CD4-positive, alpha-beta memory T cell (primary cell): Measurements from ENCODE around the gene CA5A. TPM values are rescaled to one million over a fixed set of nuclear protein-coding genes. Genes with fewer than 3 reads are reported as not detected.
"Not testable (repeated sequence)": the region's sequence is repeated elsewhere in the genome, so short reads cannot be mapped to it uniquely, and the experiment has no call there.

ENCODE experiments used
- CTCF ChIA-PET: fragments of 350-600 bp; sonication (Branson Sonifier 250); formaldehyde crosslinking; loops from one replicate; lab custom pipeline; 2021; ENCODE audit warnings: inconsistent platforms; ENCODE audit not compliant: partially characterized antibody; lab: Charles Lee
- POLR2A ChIA-PET: fragments of 350-600 bp; sonication (Branson Sonifier 250); formaldehyde crosslinking; loops from one replicate; lab custom pipeline; 2021; ENCODE audit not compliant: partially characterized antibody; lab: Charles Lee
- DNase-seq, 5 donors: peaks; one replicate each; pipeline versions ENCODE4 v3.0.0 to v3.0.0-alpha.2; 2020 to 2022; ENCODE audit warnings: mixed read lengths in 1 of 5
- H3K27ac ChIP-seq: one replicate; pipeline ENCODE4 v1.7.0; 2013; ENCODE audit warnings: low read depth, low read length
- H3K27me3 ChIP-seq: 2 replicates; pipeline ENCODE4 v1.7.0; 2013; ENCODE audit warnings: mild to moderate bottlenecking, low read length, moderate library complexity; ENCODE audit not compliant: insufficient read depth
- H3K36me3 ChIP-seq: 2 replicates; pipeline ENCODE4 v1.7.0; 2013; ENCODE audit warnings: mild to moderate bottlenecking, low read length, moderate library complexity; ENCODE audit not compliant: insufficient read depth
- H3K4me1 ChIP-seq: 2 replicates; pipeline ENCODE4 v1.7.0; 2013; ENCODE audit warnings: mild to moderate bottlenecking, low read length, moderate library complexity; ENCODE audit not compliant: insufficient read depth
- H3K4me3 ChIP-seq, 2 donors: one replicate each; pipeline ENCODE4 v1.7.0; 2013; ENCODE audit warnings: low read length in 2 of 2, mild to moderate bottlenecking in 1 of 2
- H3K9me3 ChIP-seq, 2 donors: one replicate each; pipeline ENCODE4 v1.7.0; 2013; ENCODE audit warnings: low read length in 2 of 2, control low read depth in 1 of 2; ENCODE audit not compliant: control insufficient read depth in 1 of 2
- H3K27ac Mint-ChIP-seq, 7 donors: one replicate each; pipeline ENCODE4 v1.8.0; 2020 to 2021; ENCODE audit warnings: mixed read lengths in 7 of 7, mild to moderate bottlenecking in 6 of 7, inconsistent platforms in 3 of 7, moderate library complexity in 3 of 7
- H3K27me3 Mint-ChIP-seq, 2 donors: one replicate each; pipeline ENCODE4 v1.8.0; 2020 to 2021; ENCODE audit warnings: mixed read lengths in 2 of 2
- H3K36me3 Mint-ChIP-seq, 2 donors: one replicate each; pipeline ENCODE4 v1.8.0; 2020 to 2021; ENCODE audit warnings: mixed read lengths in 2 of 2, inconsistent platforms in 1 of 2, mild to moderate bottlenecking in 1 of 2
- H3K4me1 Mint-ChIP-seq, 4 donors: one replicate each; pipeline ENCODE4 v1.8.0; 2020 to 2021; ENCODE audit warnings: mixed read lengths in 4 of 4, mild to moderate bottlenecking in 1 of 4
- H3K4me3 Mint-ChIP-seq, 8 donors: one replicate each; pipeline ENCODE4 v1.8.0; 2020 to 2021; ENCODE audit warnings: mixed read lengths in 8 of 8, mild to moderate bottlenecking in 7 of 8, moderate library complexity in 6 of 8, inconsistent platforms in 3 of 8
- H3K9me3 Mint-ChIP-seq, 8 donors: one replicate each; pipeline ENCODE4 v1.8.0; 2020 to 2021; ENCODE audit warnings: mixed read lengths in 8 of 8, mild to moderate bottlenecking in 5 of 8, inconsistent platforms in 3 of 8, moderate library complexity in 1 of 8
- intact Hi-C: fragments of 100-400 bp; cut with micrococcal nuclease; formaldehyde crosslinking; loops from one replicate; pipeline ENCODE4 v1.15.1; 2023
- polyA plus RNA-seq, 2 donors: library from polyadenylated mRNA; unstranded; fragments of 300-500 nt; fragmentation: Illumina TruSeq; gene quantifications; one replicate each; pipeline ENCODE4 v1.2.3, GENCODE V29; 2021
- total RNA-seq, 2 experiments: library from RNA; stranded (reverse); gene quantifications; one replicate each; pipeline ENCODE4 v1.2.3, GENCODE V29; 2021

The CA5A gene
- total and polyA plus RNA-seq, 4 experiments from 2014 or later, result not detected

GRCh38 chr16:87864331-87864989 is 71.9 kb downstream of the CA5A start:
- Mint-ChIP-seq H3K27me3 (peaks cover 0 to 5% of the 10 kb centered on the region in 2 donors), H3K9me3 (peaks cover 0 to 1% (median 0%) of the 10 kb centered on the region in 8 donors), H3K4me1 (peaks cover 22 to 68% (median 46%) of the 10 kb centered on the region in 4 donors), H3K27ac (peak overlapping the region in 2 of 7 donors; percentile 17 to 99), H3K36me3 (peaks cover 0 to 15% of the 10 kb centered on the region in 2 donors), H3K4me3 (peak overlapping the region in 3 of 8 donors; percentile 39 to 58 (median 51))
- intact Hi-C loops, result no loop called here
- no peaks in the 10 kb centered on the region for H3K9me3 ChIP-seq
- ChIA-PET POLR2A (interaction anchor here (0.9 to 7.9 kb wide), 3 partner anchors 9 to 14 kb away, joined by 3 to 85 read pairs (median 11); no protein-coding TSS in a partner anchor), CTCF (interaction anchor here (0.8 to 13.6 kb wide), 4 partner anchors 10 to 95 kb away, joined by 3 to 388 read pairs (median 170); no protein-coding TSS in a partner anchor)
- no peak for DNase-seq
- H3K36me3 ChIP-seq, result no peaks in the 10 kb centered on the region
- H3K4me3 ChIP-seq, result no peak overlapping the region
- peaks cover 47% of the 10 kb centered on the region for H3K4me1 ChIP-seq
- H3K27ac ChIP-seq, result no peak overlapping the region
- no peaks in the 10 kb centered on the region for H3K27me3 ChIP-seq

- DNase-seq, POLR2A ChIA-PET, H3K27me3 ChIP-seq, H3K36me3 ChIP-seq, H3K4me3 ChIP-seq, H3K9me3 Mint-ChIP-seq, intact Hi-C loops, CTCF ChIA-PET, H3K9me3 ChIP-seq, H3K27me3 Mint-ChIP-seq, H3K27ac ChIP-seq: not testable (repeated sequence)
- Mint-ChIP-seq H3K4me3 (peak overlapping the region in 2 of 8 donors; percentile 54 to 61), H3K36me3 (peaks cover 0 to 11% of the 10 kb centered on the region in 2 donors), H3K4me1 (peaks cover 18 to 65% (median 44%) of the 10 kb centered on the region in 4 donors), H3K27ac (peak overlapping the region in 2 of 7 donors; percentile 12 to 70)
- H3K4me1 ChIP-seq, result peaks cover 47% of the 10 kb centered on the region
Measured at GRCh38 chr16:87863327-87863635, 73.0 kb downstream of the CA5A start.

- H3K4me3 ChIP-seq, DNase-seq, H3K27me3 ChIP-seq, CTCF ChIA-PET, H3K36me3 Mint-ChIP-seq, H3K27ac ChIP-seq, H3K36me3 ChIP-seq, H3K27me3 Mint-ChIP-seq, H3K9me3 Mint-ChIP-seq, intact Hi-C loops, POLR2A ChIA-PET, H3K9me3 ChIP-seq: not testable (repeated sequence)
- Mint-ChIP-seq H3K27ac (peak overlapping the region in 2 of 7 donors; percentile 36 to 70), H3K4me3 (peak overlapping the region in 1 of 8 donors; percentile 61), H3K4me1 (peaks cover 16 to 65% (median 43%) of the 10 kb centered on the region in 4 donors)
- peaks cover 49% of the 10 kb centered on the region for H3K4me1 ChIP-seq
Measured at GRCh38 chr16:87862597-87863326, 73.6 kb downstream of the CA5A start.

- H3K27ac ChIP-seq, H3K36me3 Mint-ChIP-seq, H3K27me3 ChIP-seq, H3K9me3 Mint-ChIP-seq, H3K9me3 ChIP-seq, intact Hi-C loops, H3K36me3 ChIP-seq, H3K4me3 ChIP-seq, DNase-seq, H3K27me3 Mint-ChIP-seq: not testable (repeated sequence)
- Mint-ChIP-seq H3K4me3 (peak overlapping the region in 1 of 8 donors; percentile 36), H3K27ac (peak overlapping the region in 2 of 7 donors; percentile 23 to 70), H3K4me1 (peaks cover 17 to 65% (median 42%) of the 10 kb centered on the region in 4 donors)
- H3K4me1 ChIP-seq, result peaks cover 49% of the 10 kb centered on the region
- ChIA-PET POLR2A (interaction anchor here (1.2 kb wide), 1 partner anchor 10 kb away, joined by 3 read pairs; no protein-coding TSS in a partner anchor), CTCF (interaction anchor here (0.8 to 3.1 kb wide), 2 partner anchors 12 to 83 kb away, joined by 3 to 16 read pairs; no protein-coding TSS in a partner anchor)
Measured at GRCh38 chr16:87861300-87862099, 74.8 kb downstream of the CA5A start.

- no peaks in the 10 kb centered on the region for H3K9me3 ChIP-seq
- intact Hi-C loops, result no loop called here
- ChIA-PET POLR2A (interaction anchor here (1.2 kb wide), 1 partner anchor 11 kb away, joined by 3 read pairs; no protein-coding TSS in a partner anchor), CTCF (interaction anchor here (2.5 to 3.1 kb wide), 2 partner anchors 11 kb away, joined by 7 to 16 read pairs; no protein-coding TSS in a partner anchor)
- Mint-ChIP-seq H3K9me3 (no peaks in the 10 kb centered on the region), H3K36me3 (peaks cover 0 to 4% of the 10 kb centered on the region in 2 donors), H3K27ac (peak overlapping the region in 4 of 7 donors; percentile 46 to 88 (median 78)), H3K27me3 (no peaks in the 10 kb centered on the region), H3K4me1 (peaks cover 16 to 65% (median 41%) of the 10 kb centered on the region in 4 donors), H3K4me3 (peak overlapping the region in 4 of 8 donors; percentile 21 to 59 (median 38))
- no peaks in the 10 kb centered on the region for H3K36me3 ChIP-seq
- no peak overlapping the region for H3K4me3 ChIP-seq
- H3K27ac ChIP-seq, result no peak overlapping the region
- H3K4me1 ChIP-seq, result peaks cover 50% of the 10 kb centered on the region
- H3K27me3 ChIP-seq, result no peaks in the 10 kb centered on the region
- peak in 1 of 5 donors; percentile 41 for DNase-seq
Measured at GRCh38 chr16:87860553-87861299, 75.6 kb downstream of the CA5A start.

GRCh38 chr16:87858151-87858993 is 78.0 kb downstream of the CA5A start:
- intact Hi-C loops, H3K9me3 ChIP-seq, H3K27me3 ChIP-seq, H3K36me3 ChIP-seq, H3K4me3 ChIP-seq, POLR2A ChIA-PET, H3K36me3 Mint-ChIP-seq, H3K27me3 Mint-ChIP-seq, H3K27ac ChIP-seq, DNase-seq, H3K9me3 Mint-ChIP-seq: not testable (repeated sequence)
- Mint-ChIP-seq H3K4me3 (peak overlapping the region in 1 of 8 donors; percentile 61), H3K27ac (peak overlapping the region in 4 of 7 donors; percentile 10 to 88 (median 22)), H3K4me1 (peaks cover 14 to 68% (median 38%) of the 10 kb centered on the region in 4 donors)
- CTCF ChIA-PET, result interaction anchor here (1.2 to 3.1 kb wide), 3 partner anchors 9 to 79 kb away, joined by 3 to 16 read pairs (median 7); no protein-coding TSS in a partner anchor
- peaks cover 52% of the 10 kb centered on the region for H3K4me1 ChIP-seq
